ENCODE measurements around the gene CSTB. TPM values are rescaled to one million over a fixed set of nuclear protein-coding genes. Genes with fewer than 3 reads are reported as not detected.

Gene CSTB
- total RNA-seq, 1 donor from 2014 or later: 32.7 TPM

- H3K4me1 Mint-ChIP-seq (ENCODE audit: low read depth, unreplicated experiment): no peaks in the 10 kb centered on the region
- peaks cover 3% of the 10 kb centered on the region for H3K27me3 Mint-ChIP-seq (ENCODE audit: unreplicated experiment)
- no peak for DNase-seq
- H3K9me3 Mint-ChIP-seq (ENCODE audit: unreplicated experiment): no peaks in the 10 kb centered on the region
- no peak overlapping the region for H3K4me3 Mint-ChIP-seq (ENCODE audit: unreplicated experiment)
- H3K36me3 Mint-ChIP-seq (ENCODE audit: unreplicated experiment): peaks cover 5% of the 10 kb centered on the region
- TF ChIP-seq CTCF (IDR thresholded peaks at IDR 0.05; ENCODE audit: partially characterized antibody, unreplicated experiment): no peak
- no peak overlapping the region for H3K27ac Mint-ChIP-seq (ENCODE audit: unreplicated experiment)
Measured at GRCh38 chr21:43805275-43805800, 29.2 kb upstream of the CSTB start.

- TF ChIP-seq CTCF (IDR thresholded peaks at IDR 0.05; ENCODE audit: partially characterized antibody, unreplicated experiment): no peak
- H3K36me3 Mint-ChIP-seq (ENCODE audit: unreplicated experiment): peaks cover 5% of the 10 kb centered on the region
- no peak overlapping the region for H3K4me3 Mint-ChIP-seq (ENCODE audit: unreplicated experiment)
- no peak for DNase-seq
- peaks cover 5% of the 10 kb centered on the region for H3K27me3 Mint-ChIP-seq (ENCODE audit: unreplicated experiment)
- no peaks in the 10 kb centered on the region for H3K4me1 Mint-ChIP-seq (ENCODE audit: low read depth, unreplicated experiment)
- H3K27ac Mint-ChIP-seq (ENCODE audit: unreplicated experiment): no peak overlapping the region
- no peaks in the 10 kb centered on the region for H3K9me3 Mint-ChIP-seq (ENCODE audit: unreplicated experiment)
Measured at GRCh38 chr21:43803558-43804300, 27.6 kb upstream of the CSTB start.

- Mint-ChIP-seq H3K27ac (ENCODE audit: unreplicated experiment) (no peak overlapping the region), H3K27me3 (ENCODE audit: unreplicated experiment) (peaks cover 5% of the 10 kb centered on the region), H3K9me3 (ENCODE audit: unreplicated experiment) (no peaks in the 10 kb centered on the region), H3K4me3 (ENCODE audit: unreplicated experiment) (no peak overlapping the region), H3K36me3 (ENCODE audit: unreplicated experiment) (peaks cover 5% of the 10 kb centered on the region), H3K4me1 (ENCODE audit: low read depth, unreplicated experiment) (no peaks in the 10 kb centered on the region)
- DNase-seq: no peak
- no peak for TF ChIP-seq CTCF (IDR thresholded peaks at IDR 0.05; ENCODE audit: partially characterized antibody, unreplicated experiment)
Measured at GRCh38 chr21:43802713-43803313, 26.7 kb upstream of the CSTB start.

GRCh38 chr21:43801006-43801783 is 25.1 kb upstream of the CSTB start:
- TF ChIP-seq CTCF (IDR thresholded peaks at IDR 0.05; ENCODE audit: partially characterized antibody, unreplicated experiment): no peak
- no peak overlapping the region for H3K4me3 Mint-ChIP-seq (ENCODE audit: unreplicated experiment)
- DNase-seq: no peak

More at GRCh38 chr21:43801006-43801783, 25.1 kb upstream of the CSTB start:
- Mint-ChIP-seq H3K9me3 (ENCODE audit: unreplicated experiment) (no peaks in the 10 kb centered on the region), H3K27ac (ENCODE audit: unreplicated experiment) (no peak overlapping the region), H3K27me3 (ENCODE audit: unreplicated experiment) (peaks cover 5% of the 10 kb centered on the region), H3K36me3 (ENCODE audit: unreplicated experiment) (peaks cover 3% of the 10 kb centered on the region), H3K4me1 (ENCODE audit: low read depth, unreplicated experiment) (no peaks in the 10 kb centered on the region)
